Spinal cord (tissue), 10 donors: ENCODE results near the gene CWH43. TPM values are rescaled to one million over a fixed set of nuclear protein-coding genes. Genes with fewer than 3 reads are reported as not detected.
"Not testable (repeated sequence)": the region's sequence is repeated elsewhere in the genome, so short reads cannot be mapped to it uniquely, and the experiment has no call there.

ENCODE experiments used
- DNase-seq, 6 donors: peaks; one replicate each; pipeline versions ENCODE4 v3.0.0 to v3.0.0-alpha.2; 2013 to 2015; ENCODE audit warnings: low spot score in 6 of 6, low read depth in 4 of 6
- H3K27ac ChIP-seq: one replicate; pipeline ENCODE4 v1.5.1; 2013; ENCODE audit warnings: low read depth, low read length, control low read depth
- H3K27me3 ChIP-seq: one replicate; pipeline ENCODE4 v1.6.1; 2013; ENCODE audit warnings: low read length; ENCODE audit not compliant: control insufficient read depth, insufficient read depth
- H3K36me3 ChIP-seq: one replicate; pipeline ENCODE4 v1.6.1; 2013; ENCODE audit warnings: low read length; ENCODE audit not compliant: control insufficient read depth, insufficient read depth
- H3K4me1 ChIP-seq: one replicate; pipeline ENCODE4 v1.6.1; 2013; ENCODE audit warnings: low read length; ENCODE audit not compliant: control insufficient read depth, insufficient read depth
- H3K4me3 ChIP-seq: one replicate; pipeline ENCODE4 v1.5.1; 2013; ENCODE audit warnings: low read depth, low read length, control low read depth
- H3K9me3 ChIP-seq: one replicate; pipeline ENCODE4 v1.6.1; 2013; ENCODE audit warnings: low read length; ENCODE audit not compliant: control insufficient read depth, insufficient read depth
- WGBS: methylation state at CpG from one replicate; pipeline ENCODE4 v1.1.5; 2013; ENCODE audit warnings: missing lambda C conversion rate; ENCODE audit not compliant: insufficient coverage; 5-methylcytosine and 5-hydroxymethylcytosine counted together
- polyA plus RNA-seq, 2 donors: library from polyadenylated mRNA; unstranded; fragments of 120-200 nt; gene quantifications; one replicate each; pipeline ENCODE4 v1.2.1, GENCODE V29; 2013; ENCODE audit not compliant: insufficient read length in 2 of 2
- total RNA-seq, 2 donors: library from RNA; depleted of rRNA in 1 of 2; stranded (reverse); fragments of 120-200 nt in 1 of 2; fragments of >200 nt in 1 of 2; gene quantifications; one replicate each; pipeline versions ENCODE4 v1.2.3 to v1.2.4, GENCODE V29; 2013 to 2014
- donor health status: healthy.

CWH43 gene
- total and polyA plus RNA-seq, 4 donors: 0.11 TPM; not detected in 3

- not testable (repeated sequence) for H3K27ac ChIP-seq, H3K4me3 ChIP-seq, H3K36me3 ChIP-seq, H3K4me1 ChIP-seq, H3K9me3 ChIP-seq, DNase-seq, H3K27me3 ChIP-seq
- WGBS: 80% methylated on average over 5 of the region's 11 CpGs
These were observed 86.1 kb downstream of the CWH43 start for GRCh38 chr4:49072196-49072595.

- not testable (repeated sequence) for H3K9me3 ChIP-seq, H3K36me3 ChIP-seq, H3K27ac ChIP-seq, DNase-seq, H3K4me1 ChIP-seq, H3K27me3 ChIP-seq, H3K4me3 ChIP-seq
- WGBS: 65% methylated on average over 7 of the region's 7 CpGs
These were observed 105.8 kb downstream of the CWH43 start for GRCh38 chr4:49091883-49092282.

- H3K4me3 ChIP-seq, DNase-seq, H3K27me3 ChIP-seq, H3K9me3 ChIP-seq, H3K36me3 ChIP-seq, H3K27ac ChIP-seq, H3K4me1 ChIP-seq: not testable (repeated sequence)
- WGBS: 65% methylated on average over 9 of the region's 11 CpGs
These were observed 106.6 kb downstream of the CWH43 start for GRCh38 chr4:49092608-49093135.

- 74% methylated on average over 11 of the region's 11 CpGs for WGBS
- H3K4me1 ChIP-seq, H3K27ac ChIP-seq, H3K36me3 ChIP-seq, H3K27me3 ChIP-seq, H3K4me3 ChIP-seq, DNase-seq: not testable (repeated sequence)
- H3K9me3 ChIP-seq: peaks cover 12% of the 10 kb centered on the region
These were observed 110.1 kb downstream of the CWH43 start for GRCh38 chr4:49096215-49096614.

- not testable (repeated sequence) for H3K27me3 ChIP-seq, DNase-seq, H3K36me3 ChIP-seq, H3K27ac ChIP-seq, H3K4me3 ChIP-seq, H3K4me1 ChIP-seq
- H3K9me3 ChIP-seq: peaks cover 12% of the 10 kb centered on the region
- WGBS: 55% methylated on average over 7 of the region's 8 CpGs
These were observed 110.6 kb downstream of the CWH43 start for GRCh38 chr4:49096627-49097026.

GRCh38 chr4:49097071-49097470 is 111.0 kb downstream of the CWH43 start:
- DNase-seq, H3K27ac ChIP-seq, H3K27me3 ChIP-seq, H3K36me3 ChIP-seq, H3K4me1 ChIP-seq, H3K4me3 ChIP-seq: not testable (repeated sequence)
- WGBS: 58% methylated on average over 9 of the region's 9 CpGs
- peaks cover 12% of the 10 kb centered on the region for H3K9me3 ChIP-seq

GRCh38 chr4:49097505-49097904 is 111.4 kb downstream of the CWH43 start:
- H3K27ac ChIP-seq, H3K4me1 ChIP-seq, H3K27me3 ChIP-seq, DNase-seq, H3K4me3 ChIP-seq, H3K36me3 ChIP-seq: not testable (repeated sequence)
- H3K9me3 ChIP-seq: peaks cover 11% of the 10 kb centered on the region
- 62% methylated on average over 11 of the region's 11 CpGs for WGBS

GRCh38 chr4:49098034-49098759 is 112.1 kb downstream of the CWH43 start:
- peaks cover 10% of the 10 kb centered on the region for H3K9me3 ChIP-seq
- not testable (repeated sequence) for DNase-seq, H3K27me3 ChIP-seq, H3K27ac ChIP-seq, H3K36me3 ChIP-seq, H3K4me1 ChIP-seq, H3K4me3 ChIP-seq
- 66% methylated on average over 14 of the region's 14 CpGs for WGBS

- H3K27ac ChIP-seq, H3K27me3 ChIP-seq, H3K4me1 ChIP-seq, H3K4me3 ChIP-seq, H3K36me3 ChIP-seq: not testable (repeated sequence)
- peaks cover 17% of the 10 kb centered on the region for H3K9me3 ChIP-seq
- WGBS: 70% methylated on average over 16 of the region's 16 CpGs
- peak in 1 of 6 donors; percentile 13 for DNase-seq
These were observed 113.9 kb downstream of the CWH43 start for GRCh38 chr4:49099831-49100444.

- peak in 2 of 6 donors; percentile 17 to 44 for DNase-seq
- not testable (repeated sequence) for H3K4me1 ChIP-seq, H3K27ac ChIP-seq, H3K27me3 ChIP-seq, H3K36me3 ChIP-seq, H3K4me3 ChIP-seq
- WGBS: 61% methylated on average over 9 of the region's 9 CpGs
- H3K9me3 ChIP-seq: peaks cover 23% of the 10 kb centered on the region
These were observed 116.3 kb downstream of the CWH43 start for GRCh38 chr4:49102344-49102898.
